Measurements from ENCODE around the gene COA1. TPM values are rescaled to one million over a fixed set of nuclear protein-coding genes. Genes with fewer than 3 reads are reported as not detected.

Gene COA1
- total and polyA plus RNA-seq, 9 of the 15 experiments (the other 6 are each of a cell fraction or from before 2014, with no cell fraction given), result 98.9 to 463 (median 181) TPM

- FAIRE-seq (no peak), DNase-seq (ENCODE audit: extremely low read depth in 1 of 4, low spot score in 3 of 4) (no peak), ATAC-seq (no peak)
- no TSS peak for BruUV-seq (replicated peaks)
- Histone ChIP-seq H3K27ac (ENCODE audit: extremely low read depth, low read depth, low read length) (no peak overlapping the region), H3K9me1 (ENCODE audit: control insufficient read depth, insufficient read depth, low read length) (no peaks in the 10 kb centered on the region), H3K4me2 (ENCODE audit: insufficient read depth, low read length) (no peak overlapping the region), H3K27me3 (ENCODE audit: control insufficient read depth in 2 of 2, insufficient read depth in 2 of 2, low read length in 2 of 2) (no peaks in the 10 kb centered on the region), H3K9ac (ENCODE audit: insufficient read depth in 1 of 2, low read depth in 2 of 2, low read length in 2 of 2) (no peak overlapping the region), H3K4me3 (no peak overlapping the region), H3K4me1 (replicated peaks in 1 of 2; ENCODE audit: control insufficient read depth in 2 of 2, insufficient read depth in 2 of 2, low read length in 2 of 2) (no peaks in the 10 kb centered on the region), H3K9me3 (replicated peaks; ENCODE audit: control insufficient read depth, insufficient read depth, low read depth, low read length) (no peaks in the 10 kb centered on the region), H3K79me2 (ENCODE audit: control insufficient read depth, insufficient read depth, low read length) (peaks cover 14% of the 10 kb centered on the region; the same call in 2 of the 3 replicates), H3K36me3 (ENCODE audit: control insufficient read depth, insufficient read depth, low read length) (peaks cover 79% of the 10 kb centered on the region; the same call in 2 of the 3 replicates), H4K20me1 (replicated peaks; ENCODE audit: control insufficient read depth, insufficient read depth, low read length) (0 out of 2 replicates have a peak, but pooled peaks cover 2% of the 10 kb centered on the region), H2AFZ (ENCODE audit: low read depth, low read length) (no peak overlapping the region)
- CTCF ChIA-PET (ENCODE audit: low intra/inter-chr PET ratio), result no interaction called here
- intact Hi-C loops (cut with micrococcal nuclease) (no loop called here), in situ Hi-C loops (cut with MboI) (no loop called here)
- POLR2A ChIA-PET, result no interaction called here
- WGBS (ENCODE audit: insufficient coverage, low coverage, missing lambda C conversion rate), result 92% methylated on average over 8 of the region's 8 CpGs
- no peak for TF ChIP-seq NCOR1 (IDR thresholded peaks at IDR 0.05)
- no peak for TF ChIP-seq TBP (optimal IDR thresholded peaks at IDR 0.05; ENCODE audit: low read depth, low read length)
- no peak for TF ChIP-seq MECOM (CRISPR knock-in tag; IDR thresholded peaks at IDR 0.05)
- TF ChIP-seq, protein P1, sequence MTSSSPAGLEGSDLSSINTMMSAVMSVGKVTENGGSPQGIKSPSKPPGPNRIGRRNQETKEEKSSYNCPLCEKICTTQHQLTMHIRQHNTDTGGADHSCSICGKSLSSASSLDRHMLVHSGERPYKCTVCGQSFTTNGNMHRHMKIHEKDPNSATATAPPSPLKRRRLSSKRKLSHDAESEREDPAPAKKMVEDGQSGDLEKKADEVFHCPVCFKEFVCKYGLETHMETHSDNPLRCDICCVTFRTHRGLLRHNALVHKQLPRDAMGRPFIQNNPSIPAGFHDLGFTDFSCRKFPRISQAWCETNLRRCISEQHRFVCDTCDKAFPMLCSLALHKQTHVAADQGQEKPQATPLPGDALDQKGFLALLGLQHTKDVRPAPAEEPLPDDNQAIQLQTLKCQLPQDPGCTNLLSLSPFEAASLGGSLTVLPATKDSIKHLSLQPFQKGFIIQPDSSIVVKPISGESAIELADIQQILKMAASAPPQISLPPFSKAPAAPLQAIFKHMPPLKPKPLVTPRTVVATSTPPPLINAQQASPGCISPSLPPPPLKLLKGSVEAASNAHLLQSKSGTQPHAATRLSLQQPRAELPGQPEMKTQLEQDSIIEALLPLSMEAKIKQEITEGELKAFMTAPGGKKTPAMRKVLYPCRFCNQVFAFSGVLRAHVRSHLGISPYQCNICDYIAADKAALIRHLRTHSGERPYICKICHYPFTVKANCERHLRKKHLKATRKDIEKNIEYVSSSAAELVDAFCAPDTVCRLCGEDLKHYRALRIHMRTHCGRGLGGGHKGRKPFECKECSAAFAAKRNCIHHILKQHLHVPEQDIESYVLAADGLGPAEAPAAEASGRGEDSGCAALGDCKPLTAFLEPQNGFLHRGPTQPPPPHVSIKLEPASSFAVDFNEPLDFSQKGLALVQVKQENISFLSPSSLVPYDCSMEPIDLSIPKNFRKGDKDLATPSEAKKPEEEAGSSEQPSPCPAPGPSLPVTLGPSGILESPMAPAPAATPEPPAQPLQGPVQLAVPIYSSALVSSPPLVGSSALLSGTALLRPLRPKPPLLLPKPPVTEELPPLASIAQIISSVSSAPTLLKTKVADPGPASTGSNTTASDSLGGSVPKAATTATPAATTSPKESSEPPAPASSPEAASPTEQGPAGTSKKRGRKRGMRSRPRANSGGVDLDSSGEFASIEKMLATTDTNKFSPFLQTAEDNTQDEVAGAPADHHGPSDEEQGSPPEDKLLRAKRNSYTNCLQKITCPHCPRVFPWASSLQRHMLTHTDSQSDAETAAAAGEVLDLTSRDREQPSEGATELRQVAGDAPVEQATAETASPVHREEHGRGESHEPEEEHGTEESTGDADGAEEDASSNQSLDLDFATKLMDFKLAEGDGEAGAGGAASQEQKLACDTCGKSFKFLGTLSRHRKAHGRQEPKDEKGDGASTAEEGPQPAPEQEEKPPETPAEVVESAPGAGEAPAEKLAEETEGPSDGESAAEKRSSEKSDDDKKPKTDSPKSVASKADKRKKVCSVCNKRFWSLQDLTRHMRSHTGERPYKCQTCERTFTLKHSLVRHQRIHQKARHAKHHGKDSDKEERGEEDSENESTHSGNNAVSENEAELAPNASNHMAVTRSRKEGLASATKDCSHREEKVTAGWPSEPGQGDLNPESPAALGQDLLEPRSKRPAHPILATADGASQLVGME (CRISPR knock-in tag; IDR thresholded peaks at IDR 0.05), result no peak
- no peak for TF ChIP-seq ZNF449 (CRISPR knock-in tag; IDR thresholded peaks at IDR 0.05)
- no peak for TF ChIP-seq FOXK2 (conservative IDR thresholded peaks at IDR 0.05 in 1 of 2, IDR thresholded peaks at IDR 0.05 in 1 of 2; ENCODE audit: low read depth in 2 of 2)
- TF ChIP-seq KLF6 (CRISPR knock-in tag; IDR thresholded peaks at IDR 0.05; ENCODE audit: borderline replicate concordance), result no peak
- TF ChIP-seq GMEB1 (CRISPR knock-in tag; IDR thresholded peaks at IDR 0.05), result no peak
- no peak for TF ChIP-seq ETV5 (CRISPR knock-in tag; IDR thresholded peaks at IDR 0.05; ENCODE audit: low read depth)
- no peak for TF ChIP-seq CHD4 (IDR thresholded peaks at IDR 0.05; ENCODE audit: insufficient read depth, insufficient replicate concordance, low read depth, low read length, poor library complexity, severe bottlenecking)
- TF ChIP-seq MTA3 (IDR thresholded peaks at IDR 0.05; ENCODE audit: borderline replicate concordance), result no peak
- TF ChIP-seq POLR3G (IDR thresholded peaks at IDR 0.05; ENCODE audit: extremely low read depth, insufficient read length, insufficient replicate concordance), result no peak
- no peak for TF ChIP-seq RBM14 (IDR thresholded peaks at IDR 0.05; ENCODE audit: borderline replicate concordance, insufficient read depth, low read depth, low read length)
Measured at GRCh38 chr7:43646603-43647338, 82.6 kb downstream of the COA1 start.
